HepG2 (cell line): ENCODE measurements around the gene VPS9D1. TPM values are rescaled to one million over a fixed set of nuclear protein-coding genes. Genes with fewer than 3 reads are reported as not detected.

ENCODE experiments used
- ETS1 ChIP-seq: sonication (generic); formaldehyde crosslinking; IDR thresholded peaks from 2 replicates; pipeline ENCODE4 v1.4.0; 2020; ENCODE audit warnings: missing genetic modification reagents
- MTF2 ChIP-seq: sonication (generic); formaldehyde crosslinking; IDR thresholded peaks from 2 replicates; pipeline ENCODE4 v1.5.0; 2020; ENCODE audit warnings: missing genetic modification reagents, borderline replicate concordance
- PCBP2 ChIP-seq: fragments of 200-400 bp; formaldehyde crosslinking; optimal IDR thresholded peaks from 2 replicates; pipeline ENCODE3; 2018; ENCODE audit warnings: low read length, low read depth; ENCODE audit not compliant: poor library complexity, severe bottlenecking
- PRDM10 ChIP-seq: sonication (generic); formaldehyde crosslinking; IDR thresholded peaks from 2 replicates; pipeline ENCODE4 v1.4.0; 2020; ENCODE audit warnings: low read depth, missing genetic modification reagents
- TAF1 ChIP-seq: sonication (generic); formaldehyde crosslinking; IDR thresholded peaks from 2 replicates; pipeline ENCODE4 v1.4.0; 2020; ENCODE audit warnings: missing genetic modification reagents
- ZNF280D ChIP-seq: sonication (generic); formaldehyde crosslinking; IDR thresholded peaks from 2 replicates; pipeline ENCODE4 v1.5.1; 2020; ENCODE audit warnings: mild to moderate bottlenecking, missing genetic modification reagents
- ZNF407 ChIP-seq: sonication (generic); formaldehyde crosslinking; IDR thresholded peaks from one replicate; pipeline ENCODE4 v1.5.1; 2020; ENCODE audit warnings: mild to moderate bottlenecking, missing genetic modification reagents; ENCODE audit errors: not compliant biosample characterization
- ZNF513 ChIP-seq: sonication (generic); formaldehyde crosslinking; conservative IDR thresholded peaks from 2 replicates; pipeline ENCODE4 v1.5.0; 2020; ENCODE audit warnings: missing genetic modification reagents
- ZNF543 ChIP-seq: sonication (generic); formaldehyde crosslinking; IDR thresholded peaks from 2 replicates; pipeline ENCODE4 v1.4.0; 2020; ENCODE audit warnings: mild to moderate bottlenecking, missing genetic modification reagents
- polyA plus RNA-seq, 8 experiments: library from polyadenylated mRNA; depleted of rRNA in 3 of 8; stranded (reverse) in 7 of 8; unstranded in 1 of 8; fragments of >200 nt; fragmentation: Illumina TruSeq in 4 of 8; extraction: Trizol in 4 of 8; gene quantifications; 2 replicates each; pipeline versions ENCODE4 v1.2.1 to v1.2.3, GENCODE V29; 2011 to 2016; ENCODE audit warnings: low read depth in 4 of 8, missing spikeins in 1 of 8, mixed read lengths in 1 of 8; ENCODE audit not compliant: insufficient read depth in 1 of 8
- total RNA-seq, 5 experiments: library from RNA; depleted of rRNA; stranded (reverse); fragments of >200 nt; fragmentation: Illumina TruSeq; extraction: Trizol; gene quantifications; 2 replicates each; pipeline ENCODE4 v1.2.3, GENCODE V29; 2016; ENCODE audit warnings: low read depth in 1 of 5

VPS9D1 gene
- total and polyA plus RNA-seq, 2 of the 13 experiments (the other 11 are each of a cell fraction or from before 2014, with no cell fraction given): 10.1 to 13.2 TPM

- TF ChIP-seq ZNF543 (CRISPR knock-in tag): no peak
- TF ChIP-seq MTF2 (CRISPR knock-in tag): no peak
- no peak for TF ChIP-seq PRDM10
- TF ChIP-seq TAF1 (CRISPR knock-in tag): no peak
- no peak for TF ChIP-seq PCBP2
- no peak for TF ChIP-seq ZNF280D
- TF ChIP-seq ZNF513: no peak
- no peak for TF ChIP-seq ZNF407 (CRISPR knock-in tag)
- TF ChIP-seq ETS1: no peak
Observed at GRCh38 chr16:89693931-89694783, 26.5 kb downstream of the VPS9D1 start (continued).
